ENCODE results near the gene UPF2. TPM values are rescaled to one million over a fixed set of nuclear protein-coding genes. Genes with fewer than 3 reads are reported as not detected.

UPF2 gene
- total and polyA plus RNA-seq, 2 donors (not counting 1 experiment from before 2014, with no cell fraction given) = 8.9 to 60.0 TPM

DNA sequence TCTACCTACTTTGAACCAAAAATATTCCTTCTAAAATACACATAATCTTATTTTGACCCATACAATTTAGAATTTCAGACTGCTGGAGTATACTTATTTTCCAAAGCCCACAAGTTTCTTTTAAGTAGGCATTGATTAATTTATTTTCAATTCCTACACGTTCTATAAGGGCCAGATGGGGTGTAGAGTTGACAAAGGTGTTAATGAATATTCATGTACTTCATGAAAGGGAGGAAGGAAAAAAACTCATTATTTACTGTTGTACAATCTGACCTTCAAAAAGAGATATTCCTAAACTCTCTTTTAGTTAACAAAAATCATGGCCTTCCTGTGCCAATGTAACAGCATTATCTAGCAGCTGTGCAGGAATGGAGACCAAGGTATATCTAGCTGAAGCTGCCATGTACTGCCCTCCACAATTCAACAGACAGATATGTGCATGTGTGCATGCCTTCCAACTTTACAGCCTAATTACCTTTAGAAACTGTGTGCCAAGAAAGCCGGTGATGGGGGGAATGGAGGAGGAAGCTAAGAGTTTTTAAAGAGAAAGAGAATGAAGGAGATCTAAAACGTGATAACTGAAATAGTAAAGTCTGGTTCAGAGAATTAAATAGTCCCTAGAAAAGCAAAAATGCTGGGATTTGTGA, 108.9 kb downstream of the UPF2 start:
- Mint-ChIP-seq H3K9me3 (ENCODE audit: insufficient read depth) (no peaks in the 10 kb centered on the region), H3K4me3 (no peak overlapping the region), H3K27ac (no peak overlapping the region), H3K4me1 (no peaks in the 10 kb centered on the region), H3K27me3 (no peaks in the 10 kb centered on the region)
- POLR2A ChIA-PET = no interaction called here
- Histone ChIP-seq H3K9ac (ENCODE audit: low read length) (no peak overlapping the region), H3K9me3 (ENCODE audit: control extremely low read depth in 1 of 3, control insufficient read depth in 2 of 3, insufficient read depth in 1 of 3, low read length in 2 of 3) (no peaks in the 10 kb centered on the region), H3K79me2 (ENCODE audit: control insufficient read depth, insufficient read depth, low read length) (no peaks in the 10 kb centered on the region), H3K4me1 (ENCODE audit: control insufficient read depth in 2 of 2, insufficient read depth in 2 of 2, low read length in 2 of 2) (no peaks in the 10 kb centered on the region), H3K27me3 (replicated peaks in 1 of 4; ENCODE audit: control extremely low read depth in 1 of 4, control insufficient read depth in 3 of 4, insufficient read depth in 4 of 4, low read length in 3 of 4) (no peaks in the 10 kb centered on the region), H3K4me2 (replicated peaks; ENCODE audit: low read depth, low read length, poor library complexity, severe bottlenecking) (no peak overlapping the region), H4K20me1 (ENCODE audit: control insufficient read depth, insufficient read depth, low read length, poor library complexity, severe bottlenecking) (no peaks in the 10 kb centered on the region), H3K36me3 (replicated peaks in 1 of 2; ENCODE audit: control extremely low read depth in 1 of 2, control insufficient read depth in 1 of 2, extremely low read depth in 1 of 2, insufficient read depth in 2 of 2, low read length in 1 of 2) (peaks cover 16 to 62% of the 10 kb centered on the region in 2 experiments), H2AFZ (ENCODE audit: insufficient read depth, low read depth, low read length, poor library complexity, severe bottlenecking) (no peak overlapping the region), H3K27ac (ENCODE audit: low read length in 2 of 2) (peak overlapping the region in 1 of 2 donors; percentile 11), H3K4me3 (ENCODE audit: control extremely low read depth in 1 of 5, extremely low read depth in 1 of 5, insufficient read depth in 1 of 5, low read depth in 2 of 5, low read length in 4 of 5) (no peak overlapping the region)
- TF ChIP-seq EZH2 (IDR thresholded peaks at IDR 0.05; ENCODE audit: borderline replicate concordance, insufficient read depth, low read depth, low read length, poor library complexity, severe bottlenecking) = no peak
- TF ChIP-seq, protein P1, sequence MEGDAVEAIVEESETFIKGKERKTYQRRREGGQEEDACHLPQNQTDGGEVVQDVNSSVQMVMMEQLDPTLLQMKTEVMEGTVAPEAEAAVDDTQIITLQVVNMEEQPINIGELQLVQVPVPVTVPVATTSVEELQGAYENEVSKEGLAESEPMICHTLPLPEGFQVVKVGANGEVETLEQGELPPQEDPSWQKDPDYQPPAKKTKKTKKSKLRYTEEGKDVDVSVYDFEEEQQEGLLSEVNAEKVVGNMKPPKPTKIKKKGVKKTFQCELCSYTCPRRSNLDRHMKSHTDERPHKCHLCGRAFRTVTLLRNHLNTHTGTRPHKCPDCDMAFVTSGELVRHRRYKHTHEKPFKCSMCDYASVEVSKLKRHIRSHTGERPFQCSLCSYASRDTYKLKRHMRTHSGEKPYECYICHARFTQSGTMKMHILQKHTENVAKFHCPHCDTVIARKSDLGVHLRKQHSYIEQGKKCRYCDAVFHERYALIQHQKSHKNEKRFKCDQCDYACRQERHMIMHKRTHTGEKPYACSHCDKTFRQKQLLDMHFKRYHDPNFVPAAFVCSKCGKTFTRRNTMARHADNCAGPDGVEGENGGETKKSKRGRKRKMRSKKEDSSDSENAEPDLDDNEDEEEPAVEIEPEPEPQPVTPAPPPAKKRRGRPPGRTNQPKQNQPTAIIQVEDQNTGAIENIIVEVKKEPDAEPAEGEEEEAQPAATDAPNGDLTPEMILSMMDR (IDR thresholded peaks at IDR 0.05) = no peak
- intact Hi-C loops (cut with micrococcal nuclease) = no loop called here
- DNase-seq (no peak), ATAC-seq (ENCODE audit: low read depth) (no peak)
- CTCF ChIA-PET = no interaction called here
- WGBS (ENCODE audit: insufficient coverage) = 100% methylated on average over 2 of the region's 3 CpGs

DNA sequence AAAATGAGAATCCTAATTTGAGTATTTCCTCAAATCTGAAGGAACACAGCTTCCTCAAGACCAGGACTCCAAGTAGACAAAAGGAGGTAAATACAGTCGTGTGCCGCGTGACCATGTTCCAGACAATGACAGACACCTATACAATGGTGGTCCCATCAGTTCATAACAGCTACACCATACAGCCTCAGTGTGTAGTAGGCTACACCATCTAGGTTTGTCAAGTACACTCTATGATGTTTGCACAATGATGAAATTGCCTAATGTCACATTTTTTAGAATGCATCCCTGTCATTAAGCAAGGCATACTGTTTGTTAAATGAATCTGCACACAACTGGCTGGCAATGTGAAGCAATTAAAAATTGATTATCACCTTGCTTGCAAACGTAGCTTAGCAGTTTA, 111.6 kb downstream of the UPF2 start:
- H3K27ac Mint-ChIP-seq = no peak overlapping the region
- CTCF ChIA-PET = no interaction called here
- intact Hi-C loops (cut with micrococcal nuclease) = no loop called here

More for the DNA sequence above, 111.6 kb downstream of the UPF2 start:
- WGBS (ENCODE audit: insufficient coverage) = no CpG with 5 or more reads among the region's 4 CpGs
- DNase-seq (no peak), ATAC-seq (ENCODE audit: low read depth) (no peak)
- H3K4me2 ChIP-seq (replicated peaks; ENCODE audit: low read depth, low read length, poor library complexity, severe bottlenecking) = no peak overlapping the region
- no peaks in the 10 kb centered on the region for H3K4me1 ChIP-seq (ENCODE audit: control insufficient read depth in 2 of 2, insufficient read depth in 2 of 2, low read length in 2 of 2)
- no peaks in the 10 kb centered on the region for H3K79me2 ChIP-seq (ENCODE audit: control insufficient read depth, insufficient read depth, low read length)
- no peak overlapping the region for H3K4me3 ChIP-seq (ENCODE audit: control extremely low read depth in 1 of 5, extremely low read depth in 1 of 5, insufficient read depth in 1 of 5, low read depth in 2 of 5, low read length in 4 of 5)
- Mint-ChIP-seq H3K9me3 (ENCODE audit: insufficient read depth) (no peaks in the 10 kb centered on the region), H3K4me1 (no peaks in the 10 kb centered on the region), H3K4me3 (no peak overlapping the region), H3K27me3 (no peaks in the 10 kb centered on the region)
- H4K20me1 ChIP-seq (ENCODE audit: control insufficient read depth, insufficient read depth, low read length, poor library complexity, severe bottlenecking) = no peaks in the 10 kb centered on the region
- POLR2A ChIA-PET = no interaction called here
- no peak overlapping the region for H2AFZ ChIP-seq (ENCODE audit: insufficient read depth, low read depth, low read length, poor library complexity, severe bottlenecking)
- no peaks in the 10 kb centered on the region for H3K9me3 ChIP-seq (ENCODE audit: control extremely low read depth in 1 of 3, control insufficient read depth in 2 of 3, insufficient read depth in 1 of 3, low read length in 2 of 3)
- no peaks in the 10 kb centered on the region for H3K27me3 ChIP-seq (replicated peaks in 1 of 4; ENCODE audit: control extremely low read depth in 1 of 4, control insufficient read depth in 3 of 4, insufficient read depth in 4 of 4, low read length in 3 of 4)
- peaks cover 17 to 79% of the 10 kb centered on the region in 2 experiments for H3K36me3 ChIP-seq (replicated peaks in 1 of 2; ENCODE audit: control extremely low read depth in 1 of 2, control insufficient read depth in 1 of 2, extremely low read depth in 1 of 2, insufficient read depth in 2 of 2, low read length in 1 of 2)
- TF ChIP-seq, protein P1 (IDR thresholded peaks at IDR 0.05) = no peak
- no peak for TF ChIP-seq EZH2 (IDR thresholded peaks at IDR 0.05; ENCODE audit: borderline replicate concordance, insufficient read depth, low read depth, low read length, poor library complexity, severe bottlenecking)
- H3K27ac ChIP-seq (ENCODE audit: low read length in 2 of 2) = no peak overlapping the region
- H3K9ac ChIP-seq (ENCODE audit: low read length) = no peak overlapping the region

All from B cell (primary cell).